ENCODE measurements around the gene CD2BP2.

- TF ChIP-seq CTCF (IDR thresholded peaks at IDR 0.05; ENCODE audit: low read depth, low read length, missing input control) = no peak
- no peak for TF ChIP-seq MAX (IDR thresholded peaks at IDR 0.05)
- no peak for TF ChIP-seq ATF3 (IDR thresholded peaks at IDR 0.05)
- TF ChIP-seq, protein P1, sequence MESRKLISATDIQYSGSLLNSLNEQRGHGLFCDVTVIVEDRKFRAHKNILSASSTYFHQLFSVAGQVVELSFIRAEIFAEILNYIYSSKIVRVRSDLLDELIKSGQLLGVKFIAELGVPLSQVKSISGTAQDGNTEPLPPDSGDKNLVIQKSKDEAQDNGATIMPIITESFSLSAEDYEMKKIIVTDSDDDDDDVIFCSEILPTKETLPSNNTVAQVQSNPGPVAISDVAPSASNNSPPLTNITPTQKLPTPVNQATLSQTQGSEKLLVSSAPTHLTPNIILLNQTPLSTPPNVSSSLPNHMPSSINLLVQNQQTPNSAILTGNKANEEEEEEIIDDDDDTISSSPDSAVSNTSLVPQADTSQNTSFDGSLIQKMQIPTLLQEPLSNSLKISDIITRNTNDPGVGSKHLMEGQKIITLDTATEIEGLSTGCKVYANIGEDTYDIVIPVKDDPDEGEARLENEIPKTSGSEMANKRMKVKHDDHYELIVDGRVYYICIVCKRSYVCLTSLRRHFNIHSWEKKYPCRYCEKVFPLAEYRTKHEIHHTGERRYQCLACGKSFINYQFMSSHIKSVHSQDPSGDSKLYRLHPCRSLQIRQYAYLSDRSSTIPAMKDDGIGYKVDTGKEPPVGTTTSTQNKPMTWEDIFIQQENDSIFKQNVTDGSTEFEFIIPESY (IDR thresholded peaks at IDR 0.05) = no peak
- no peak for TF ChIP-seq HNF4G (IDR thresholded peaks at IDR 0.05)
- no peak for TF ChIP-seq EGR1 (IDR thresholded peaks at IDR 0.05; ENCODE audit: low read depth in 2 of 2)
- TF ChIP-seq FOXA2 (IDR thresholded peaks at IDR 0.05) = no peak
- no peak for TF ChIP-seq JUND (IDR thresholded peaks at IDR 0.05)
- no peak for TF ChIP-seq SP1 (IDR thresholded peaks at IDR 0.05)
- no peak for TF ChIP-seq REST (IDR thresholded peaks at IDR 0.05)
- no peak for TF ChIP-seq TAF1 (conservative IDR thresholded peaks at IDR 0.05)
- TF ChIP-seq FOXA1 (IDR thresholded peaks at IDR 0.05) = no peak
Observed at GRCh38 chr16:30355954-30356308, 823 bp upstream of the CD2BP2 start.

Measured in liver (tissue), 3 donors.